Ovary (tissue), 3 donors: ENCODE results near the gene OR13H1.
"Not testable (repeated sequence)": the region's sequence is repeated elsewhere in the genome, so short reads cannot be mapped to it uniquely, and the experiment has no call there.

Experiments
- CTCF ChIP-seq, 3 donors: fragments of 450-650 bp in 2 of 3; fragments of 200-600 bp in 1 of 3; IDR thresholded peaks; one replicate each; pipeline versions ENCODE4 v1.5.1 to v1.8.0; 2016 to 2022; ENCODE audit warnings: antibody characterized with exemption in 3 of 3, mild to moderate bottlenecking in 1 of 3
- POLR2A ChIP-seq: fragments of 450-650 bp; IDR thresholded peaks from one replicate; pipeline ENCODE4 v1.6.1; 2017; ENCODE audit warnings: antibody characterized with exemption, mild to moderate bottlenecking, moderate library complexity
- donor health status: DM: no; HTN: no; CAD: no.

DNA sequence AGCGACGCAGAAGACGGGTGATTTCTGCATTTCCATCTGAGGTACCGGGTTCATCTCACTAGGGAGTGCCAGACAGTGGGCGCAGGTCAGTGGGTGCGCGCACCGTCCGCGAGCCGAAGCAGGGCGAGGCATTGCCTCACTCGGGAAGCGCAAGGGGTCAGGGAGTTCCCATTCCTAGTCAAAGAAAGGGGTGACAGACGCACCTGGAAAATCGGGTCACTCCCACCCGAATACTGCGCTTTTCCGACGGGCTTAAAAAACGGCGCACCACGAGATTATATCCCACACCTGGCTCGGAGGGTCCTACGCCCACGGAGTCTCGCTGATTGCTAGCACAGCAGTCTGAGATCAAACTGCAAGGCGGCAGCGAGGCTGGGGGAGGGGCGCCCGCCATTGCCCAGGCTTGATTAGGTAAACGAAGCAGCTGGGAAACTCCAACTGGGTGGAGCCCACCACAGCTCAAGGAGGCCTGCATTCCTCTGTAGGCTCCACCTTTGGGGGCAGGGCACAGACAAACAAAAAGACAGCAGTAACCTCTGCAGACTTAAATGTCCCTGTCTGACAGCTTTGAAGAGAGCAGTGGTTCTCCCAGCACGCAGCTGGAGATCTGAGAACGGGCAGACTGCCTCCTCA lies 35.0 kb downstream of the OR13H1 start:
- TF ChIP-seq POLR2A; CTCF (IDR thresholded peaks at IDR 0.05): not testable (repeated sequence)
